HK-2 (cell line): ENCODE measurements around the gene KRT3.

ENCODE experiments used
- DNase-seq: peaks from one replicate; pipeline ENCODE4 v3.0.0-alpha.2; 2018; ENCODE audit not compliant: unreplicated experiment

KRT3 gene

DNA sequence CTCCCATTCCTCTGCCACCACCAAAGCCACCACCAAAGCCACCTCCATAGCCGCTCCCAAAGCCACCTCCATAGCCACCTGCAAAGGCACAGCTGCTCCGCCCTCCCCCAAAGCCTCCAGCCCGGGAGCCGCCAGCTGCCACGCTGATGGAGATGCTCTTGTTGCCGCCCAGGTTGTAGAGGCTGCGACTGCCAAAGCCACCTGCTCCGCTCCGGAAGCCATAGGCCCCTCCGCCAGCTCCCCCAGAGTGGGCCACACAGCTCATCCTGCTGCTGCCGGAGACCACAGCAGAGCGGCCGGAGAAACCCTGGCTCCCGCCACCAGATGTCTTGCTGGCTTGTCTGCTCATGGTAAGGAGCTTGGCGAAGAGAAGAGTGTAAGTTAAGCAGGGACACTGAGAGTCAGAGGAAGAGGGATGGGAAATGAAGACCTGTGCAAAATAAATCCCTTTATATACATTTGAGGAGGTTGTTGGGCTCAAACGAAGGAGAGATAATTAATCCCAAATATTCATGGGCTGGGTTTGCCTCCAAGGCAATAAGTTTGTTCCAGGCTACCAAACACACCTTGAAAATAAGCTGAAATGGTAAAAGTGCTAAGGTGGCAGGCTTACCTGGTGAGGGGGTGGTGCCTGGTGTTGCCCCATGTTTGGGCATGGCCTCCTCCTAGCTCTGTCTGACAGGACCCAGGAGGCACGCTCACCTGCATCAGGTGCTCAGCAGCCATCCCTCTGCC, at the start of gene KRT3:
KRT3 (minus strand) TSS at position 424 of the 735 bp plus-strand sequence; CDS start at position 349, 75 bp downstream.
- DNase-seq, result no peak

DNA sequence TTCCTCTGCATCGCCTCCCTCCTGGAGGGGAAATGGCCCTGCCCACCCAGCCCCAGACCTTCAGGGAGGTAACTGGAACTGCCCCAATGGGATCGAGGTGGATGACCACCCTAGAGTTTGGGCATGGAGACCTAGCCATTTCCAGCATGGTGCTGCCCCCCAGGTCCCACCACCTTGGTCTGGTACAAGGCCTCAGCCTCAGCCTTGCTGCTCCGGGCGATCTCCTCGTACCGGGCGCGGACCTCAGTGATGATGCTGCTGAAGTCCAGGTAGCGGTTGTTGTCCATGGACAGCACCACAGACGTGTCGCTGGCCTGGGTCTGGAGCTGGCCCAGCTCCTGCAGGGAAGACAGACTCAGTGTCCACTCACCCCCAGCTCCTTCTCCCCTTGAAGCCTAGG, 48.5 kb upstream of the KRT3 start:
- DNase-seq, result no peak

DNA sequence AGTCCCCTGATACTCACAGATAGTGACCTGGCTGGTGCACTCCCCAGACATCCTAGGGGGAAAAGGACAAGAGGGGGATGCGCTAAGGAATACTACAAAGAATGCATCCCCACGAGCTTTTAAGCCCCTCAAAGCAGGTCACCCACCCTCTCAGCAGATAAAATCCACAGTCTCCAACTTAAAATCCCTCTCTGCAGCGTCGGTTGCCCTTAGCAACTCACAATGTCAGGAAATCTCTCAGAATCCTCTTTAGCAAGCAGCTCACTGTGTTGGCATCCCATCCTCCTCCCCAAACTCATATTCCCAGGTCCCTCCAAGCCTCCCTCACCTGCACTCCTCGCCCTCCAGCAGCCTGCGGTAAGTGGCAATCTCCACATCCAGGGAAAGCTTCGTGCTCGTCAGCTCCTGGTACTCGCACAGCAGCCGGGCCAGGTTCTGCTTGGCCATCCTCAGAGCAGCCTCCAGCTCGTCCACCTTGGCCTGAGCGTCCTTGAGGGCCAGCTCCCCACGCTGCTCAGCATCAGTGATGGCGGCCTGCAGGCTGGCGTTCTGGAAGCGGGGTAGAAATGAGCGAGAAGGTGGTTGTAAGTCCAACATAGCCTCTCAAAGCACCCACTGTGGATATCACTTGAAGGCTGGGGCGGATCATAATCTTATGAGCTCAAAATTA, 43.7 kb upstream of the KRT3 start:
- DNase-seq, result no peak

DNA sequence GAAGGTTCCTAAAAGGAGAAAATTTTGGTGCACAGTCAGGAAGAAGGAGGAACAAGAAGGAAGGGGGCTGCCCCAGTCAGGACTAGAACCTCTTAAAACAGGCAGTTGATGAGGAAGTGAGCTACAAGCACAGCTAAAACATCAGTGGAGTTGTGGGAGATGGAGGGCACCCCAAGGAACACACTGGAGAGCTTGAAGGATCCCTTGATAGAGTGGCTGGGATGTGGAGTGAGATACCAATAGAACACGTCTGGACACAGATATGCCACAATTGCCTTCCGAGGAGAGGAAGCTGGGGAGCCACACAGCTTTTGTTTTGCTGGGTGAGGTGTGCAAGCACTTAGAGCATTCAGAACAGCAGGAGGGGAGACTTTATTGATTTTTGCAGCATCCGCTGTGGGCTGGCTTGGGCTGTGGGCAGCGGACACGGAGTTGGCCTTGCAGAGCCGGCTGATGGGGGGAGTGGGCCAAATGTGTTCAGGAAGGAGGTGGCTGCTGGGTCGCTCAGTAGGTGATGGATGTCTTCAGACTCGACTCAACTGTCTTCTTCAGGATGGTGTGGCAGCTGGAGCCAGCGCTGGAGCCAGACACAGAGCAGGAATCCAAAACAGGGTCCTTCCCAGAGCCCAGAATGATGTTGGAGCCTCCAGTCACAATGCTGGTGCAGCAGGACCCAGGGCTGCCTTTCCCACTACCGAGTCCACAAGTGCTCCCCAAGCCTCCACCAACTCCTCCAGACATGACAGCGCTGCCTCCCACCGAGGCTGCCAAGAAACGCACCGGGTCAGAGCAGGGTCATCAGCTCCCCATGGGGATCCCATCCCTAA, 42.9 kb upstream of the KRT3 start:
- DNase-seq, result no peak

DNA sequence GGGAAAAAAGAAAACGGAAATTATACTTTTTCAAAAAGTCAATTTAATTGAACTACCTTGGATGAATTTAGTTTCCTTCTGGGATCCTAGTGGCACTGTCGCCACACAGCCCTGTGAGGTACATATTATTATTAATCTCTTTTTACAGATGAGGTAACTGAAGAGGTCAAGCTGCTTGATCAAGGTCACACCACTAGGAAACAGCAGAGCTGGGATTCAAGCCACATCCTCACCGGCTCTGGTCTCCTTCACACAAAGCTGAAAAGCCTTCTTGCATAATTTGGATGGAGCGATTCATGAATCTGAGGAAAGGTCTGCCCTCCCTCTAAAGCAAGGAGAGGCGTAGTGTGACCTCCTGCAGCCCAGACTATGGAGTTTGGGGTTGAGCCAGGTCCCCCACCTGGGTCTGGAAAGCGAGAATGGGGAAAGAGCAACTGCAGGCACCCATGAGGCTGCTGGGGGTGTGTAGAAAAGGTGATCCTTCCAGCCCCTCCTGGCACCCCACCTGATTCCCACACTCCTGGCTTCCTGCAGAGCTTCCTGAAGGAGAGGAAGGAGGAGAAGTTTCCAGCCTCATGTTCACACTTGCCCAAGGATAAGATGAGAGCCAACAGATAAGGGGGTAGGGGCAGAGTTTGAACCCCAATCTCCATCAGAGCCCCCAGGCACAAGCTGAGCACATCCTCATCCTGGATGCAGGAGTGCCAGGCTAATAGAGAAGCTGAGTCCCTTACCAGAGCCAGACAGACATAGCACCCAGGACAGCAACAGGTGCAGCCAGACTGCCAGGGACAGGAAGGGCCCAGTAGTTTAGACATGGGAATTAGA, 42.1 kb upstream of the KRT3 start:
- DNase-seq, result no peak

DNA sequence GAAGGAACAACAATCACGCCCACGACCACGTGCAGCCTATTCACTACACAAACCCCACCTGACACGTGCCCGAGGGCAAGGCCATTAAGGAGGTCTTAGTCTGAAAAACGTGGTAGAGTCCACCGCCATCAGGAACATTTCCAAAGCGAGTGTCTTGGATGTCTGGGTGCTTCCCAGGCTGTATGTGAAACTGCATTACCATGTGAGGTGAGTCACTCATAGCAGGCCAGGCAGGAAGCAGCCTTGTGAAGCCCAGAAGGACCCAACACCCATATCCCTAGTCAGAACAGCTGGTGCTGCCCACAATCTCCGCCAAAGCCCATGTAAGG, 41.5 kb upstream of the KRT3 start:
- DNase-seq, result peak; percentile 52

DNA sequence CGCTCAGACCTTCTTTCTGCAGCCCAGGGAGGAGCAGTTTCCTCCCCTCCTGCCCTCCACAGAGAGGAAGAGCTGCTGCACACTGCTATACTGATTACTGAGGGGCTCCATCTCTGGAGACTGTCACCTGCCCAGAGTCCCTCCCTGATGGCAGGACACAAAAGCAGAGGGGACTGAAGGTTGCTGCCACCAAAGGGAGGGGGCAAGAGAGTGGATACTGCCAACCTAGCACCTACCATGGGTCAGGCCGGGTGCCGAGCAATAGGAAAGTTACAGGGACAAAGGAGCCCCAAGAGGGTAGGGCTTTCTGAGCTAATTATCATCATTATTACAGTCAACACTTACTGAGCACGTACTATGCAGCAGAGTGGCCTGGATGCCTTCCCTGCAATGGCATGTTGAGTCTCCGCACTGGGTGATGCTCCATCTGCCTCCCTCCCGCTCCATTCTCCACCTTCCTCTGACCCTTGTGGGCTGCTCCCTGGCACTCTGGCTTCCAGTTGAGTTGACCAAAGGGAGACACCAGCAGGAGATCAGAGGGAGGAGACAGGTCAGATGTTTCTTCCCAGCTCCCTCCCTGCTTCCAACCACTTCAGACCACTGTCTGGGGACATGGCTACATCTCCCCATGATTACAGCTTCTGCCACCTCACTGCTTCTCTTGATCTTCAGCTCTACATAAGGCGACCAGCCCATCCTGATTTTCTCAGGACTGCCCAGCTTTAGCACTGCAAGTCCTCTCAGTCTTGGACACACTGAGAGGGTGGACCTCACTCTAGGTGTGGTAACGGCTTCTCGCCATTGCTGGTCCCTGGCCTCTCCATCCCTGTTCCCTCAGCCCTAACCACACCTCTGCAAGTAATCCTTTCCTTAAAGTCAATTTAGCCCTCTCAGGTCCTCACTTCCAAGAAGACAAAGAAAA, 40.8 kb upstream of the KRT3 start:
- DNase-seq, result no peak

DNA sequence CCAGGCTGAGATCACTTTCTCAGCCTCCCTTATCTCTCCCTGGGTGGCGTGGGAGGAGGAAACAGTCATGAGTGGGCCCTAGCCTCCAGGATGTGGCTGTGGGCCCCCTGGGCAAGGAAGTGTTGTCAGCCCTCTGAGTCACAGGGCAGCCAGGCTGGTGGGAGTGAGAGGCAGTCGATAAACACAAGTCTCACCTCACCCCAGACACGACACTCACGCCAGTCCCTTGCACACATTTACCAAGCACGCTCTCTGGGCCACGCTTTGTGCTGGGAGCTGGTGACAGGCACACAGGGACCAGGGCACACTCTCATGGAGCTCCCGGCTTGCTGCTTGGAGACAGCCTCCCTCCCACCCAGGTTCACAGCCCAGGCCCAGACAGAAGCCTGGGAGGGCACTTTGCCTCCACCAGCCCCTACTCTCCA, 40.1 kb upstream of the KRT3 start:
- DNase-seq, result peak; percentile 67

DNA sequence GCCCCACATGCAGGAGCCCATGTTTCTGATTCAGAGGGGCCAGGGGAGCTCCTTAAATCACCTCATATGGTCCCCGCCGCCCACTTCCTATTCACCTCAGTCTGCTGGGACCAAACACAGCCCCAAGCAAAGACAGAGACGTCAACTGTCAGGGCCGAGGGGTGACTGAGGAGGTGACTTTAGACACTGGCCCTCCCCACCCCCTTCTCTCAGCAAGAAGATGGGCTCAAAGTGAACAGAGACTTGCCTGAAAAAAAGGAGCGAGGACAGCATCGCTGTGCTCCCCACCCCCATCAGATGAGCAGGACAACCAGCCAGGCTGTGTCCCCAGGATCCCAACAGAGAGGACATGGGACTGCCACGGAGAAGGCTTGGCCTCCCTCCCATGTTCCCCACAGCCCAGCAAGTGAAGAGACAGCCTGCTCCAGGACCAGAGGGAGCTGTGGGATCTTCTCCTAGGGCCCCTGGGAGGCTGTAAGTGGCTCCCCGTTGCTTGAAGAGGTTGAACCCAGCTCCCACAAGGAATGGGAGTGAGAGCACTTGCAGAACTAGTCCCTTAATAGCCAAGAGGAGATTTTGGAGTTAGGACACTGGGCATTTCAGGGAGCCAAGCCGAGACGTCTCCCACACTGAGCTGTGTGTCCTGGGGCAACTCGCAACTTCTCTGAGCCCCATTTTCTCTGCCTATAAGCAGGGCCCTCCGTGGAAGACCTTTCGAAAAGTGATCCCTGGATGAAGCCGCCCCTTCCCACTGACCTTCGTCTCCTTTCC, 39.5 kb upstream of the KRT3 start:
- no peak for DNase-seq

DNA sequence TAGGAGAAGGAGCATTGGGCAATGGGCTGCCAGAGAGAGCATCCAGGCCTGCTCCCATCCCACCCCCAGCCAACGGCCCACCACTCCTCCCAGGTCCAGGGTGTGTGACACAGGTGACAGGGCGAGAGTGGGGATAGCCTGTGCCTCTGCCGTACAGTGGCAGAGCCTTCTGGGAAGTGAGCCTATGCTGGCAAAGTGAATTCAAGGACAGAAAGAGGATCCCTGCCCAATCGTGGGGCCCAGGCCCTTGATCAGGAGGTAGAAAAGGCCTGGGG, 38.7 kb upstream of the KRT3 start:
- no peak for DNase-seq

DNA sequence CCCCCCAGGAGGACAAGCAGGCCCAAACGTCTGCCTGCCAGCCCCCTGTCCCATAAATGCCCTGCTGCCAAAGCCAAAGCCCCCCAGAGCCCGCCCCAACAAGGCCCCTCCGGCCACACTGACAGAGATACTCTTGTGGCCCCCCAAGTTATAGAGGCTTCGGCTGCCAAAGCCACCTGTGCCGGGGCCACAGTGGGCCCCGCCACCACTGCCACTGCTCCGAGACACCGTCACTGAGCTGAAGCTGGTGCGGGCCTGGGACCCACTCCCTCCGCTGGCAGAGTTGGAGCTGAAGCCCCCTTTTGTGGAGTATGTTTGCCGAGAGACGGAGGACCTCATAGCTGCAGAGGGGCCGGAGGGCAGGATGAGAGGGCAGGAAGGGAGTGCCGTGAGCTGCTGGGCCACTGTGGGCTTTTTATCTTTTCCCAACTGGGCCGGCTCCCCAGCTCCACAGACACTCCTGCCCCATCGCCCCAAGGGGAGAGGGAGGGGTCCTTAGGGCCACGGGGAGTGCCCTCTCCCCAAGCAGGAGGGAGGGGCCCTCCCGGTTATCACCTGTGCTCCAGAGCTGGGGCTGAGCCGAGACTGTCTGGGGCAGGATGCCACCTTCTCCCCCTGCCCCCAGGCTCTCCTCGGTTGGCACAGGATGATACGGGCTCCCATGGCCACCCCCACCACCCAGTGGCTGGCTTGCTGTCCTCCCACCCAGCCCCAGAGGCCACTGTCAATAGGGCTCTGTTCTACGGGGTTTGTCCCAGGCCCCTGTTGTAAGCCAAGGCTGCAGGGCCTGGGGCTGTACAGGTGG, 38.2 kb upstream of the KRT3 start, which contains the start of gene KRT79:
KRT79 (minus strand) TSS at position 390 of the 805 bp plus-strand sequence; CDS start at position 339, 51 bp downstream.
- DNase-seq, result no peak

DNA sequence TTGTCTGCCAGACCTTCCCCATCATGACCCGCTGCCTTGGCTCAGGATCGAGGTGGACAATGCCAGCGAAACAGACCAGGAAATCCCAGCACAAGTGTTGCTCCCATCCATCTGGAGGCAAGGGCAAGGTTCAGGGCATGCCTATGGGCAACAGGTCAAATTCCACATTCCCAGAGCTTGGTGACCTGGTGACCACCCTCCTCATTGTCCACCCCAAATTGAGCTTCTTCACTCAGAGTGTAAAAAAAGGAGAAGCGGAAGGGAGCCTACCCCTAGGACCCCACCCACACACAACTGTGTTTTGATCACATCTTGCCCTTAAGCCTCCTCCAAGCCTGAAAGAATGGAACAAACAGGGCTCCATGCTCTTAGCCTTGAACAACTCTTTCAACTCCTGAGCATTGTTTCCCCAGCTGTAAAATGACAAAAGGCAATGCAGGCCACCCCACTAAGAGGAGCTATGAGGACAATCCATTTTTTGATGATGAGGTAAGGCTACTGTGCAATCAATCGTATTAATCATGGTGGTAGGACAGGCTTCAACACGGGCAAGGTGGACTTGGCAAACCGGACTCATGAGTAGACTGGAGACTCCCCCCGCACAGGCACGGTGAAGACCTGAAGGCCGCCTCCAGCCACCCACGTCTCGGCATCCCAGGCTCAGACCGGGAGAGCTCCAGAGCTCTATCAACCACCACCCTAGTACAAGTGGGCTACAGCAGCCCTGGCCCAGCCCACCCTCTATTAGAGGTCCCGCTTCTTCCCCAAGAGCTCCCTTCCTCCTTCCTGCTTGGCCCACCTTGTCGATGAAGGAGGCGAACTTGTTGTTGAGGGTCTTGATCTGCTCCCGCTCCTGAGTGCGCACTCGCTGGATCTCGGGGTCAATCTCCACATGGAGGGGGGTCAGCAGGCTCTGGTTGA, 37.3 kb upstream of the KRT3 start:
- DNase-seq, result no peak

DNA sequence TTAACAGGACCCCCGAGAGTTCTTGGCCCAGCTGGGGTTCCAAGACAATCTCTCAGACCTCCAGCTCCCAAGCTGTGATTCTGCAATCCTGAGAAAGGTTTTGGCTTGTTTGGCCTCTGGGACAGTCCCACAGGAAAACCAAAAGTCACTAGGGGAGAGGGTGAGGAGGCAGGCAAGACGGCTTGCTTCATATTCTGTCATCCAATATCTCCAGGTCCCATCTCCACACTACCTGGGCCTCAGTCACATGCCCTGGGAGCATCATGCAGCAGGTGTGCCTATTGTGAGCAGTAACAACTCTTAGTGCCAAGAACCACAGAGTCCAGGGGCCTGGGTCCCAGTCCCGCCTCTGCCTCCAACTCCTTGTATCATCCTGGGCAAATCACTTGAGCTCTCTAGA, 36.5 kb upstream of the KRT3 start:
- no peak for DNase-seq

DNA sequence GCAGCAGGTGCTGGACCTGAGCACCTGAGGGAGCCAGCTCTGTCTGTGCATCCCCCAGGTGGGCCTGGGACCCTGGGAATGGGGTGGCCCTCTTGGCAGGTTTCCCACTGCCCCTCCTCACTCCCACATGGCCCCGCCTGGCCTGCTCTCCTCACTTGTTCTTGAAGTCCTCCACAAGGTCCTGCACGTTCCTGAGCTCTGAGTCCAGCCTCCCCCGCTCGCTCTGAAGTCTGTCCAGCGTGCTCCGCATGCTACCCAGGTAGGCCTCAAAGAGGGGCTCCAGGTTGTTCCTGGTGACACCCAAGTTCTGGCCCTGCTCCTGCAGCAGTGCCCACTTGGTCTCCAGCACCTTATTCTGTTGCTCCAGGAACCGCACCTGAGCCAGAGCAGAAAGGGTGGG, 35.3 kb upstream of the KRT3 start:
- no peak for DNase-seq

DNA sequence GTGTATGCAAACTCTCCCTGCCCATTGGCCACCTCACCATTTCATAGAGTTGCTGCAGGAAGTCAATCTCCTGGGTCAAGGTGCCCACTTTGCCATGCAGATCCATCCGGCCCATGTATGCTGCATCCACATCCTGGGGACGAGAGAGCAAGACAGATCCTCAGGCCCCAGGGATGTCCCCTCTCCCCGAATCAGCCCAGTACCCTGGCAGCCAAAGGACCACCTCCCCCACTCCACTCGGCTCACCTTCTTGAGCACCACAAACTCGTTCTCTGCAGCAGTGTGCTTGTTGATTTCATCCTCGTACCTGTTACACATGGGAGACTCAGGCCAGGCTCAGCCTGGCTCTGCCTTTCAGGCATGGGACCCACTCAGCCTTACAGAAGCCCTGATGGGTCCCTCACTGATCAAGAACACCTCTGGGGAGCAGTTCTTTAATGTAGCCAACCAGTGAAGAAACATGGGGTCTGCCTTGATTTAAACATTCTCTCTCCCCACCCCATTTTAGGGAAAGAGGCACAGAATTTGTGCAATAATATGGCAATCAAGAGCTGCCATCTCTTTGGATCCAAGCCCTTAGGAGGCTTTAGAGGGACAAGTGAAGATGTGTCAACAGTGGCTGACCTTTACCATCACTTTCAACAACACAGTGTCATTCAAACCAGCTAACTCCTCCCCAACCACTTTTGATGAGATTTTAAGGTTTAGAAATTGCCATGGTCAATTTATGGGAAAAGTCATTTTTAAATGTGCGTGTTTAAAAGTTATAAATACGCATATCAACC, 34.3 kb upstream of the KRT3 start:
- no peak for DNase-seq

DNA sequence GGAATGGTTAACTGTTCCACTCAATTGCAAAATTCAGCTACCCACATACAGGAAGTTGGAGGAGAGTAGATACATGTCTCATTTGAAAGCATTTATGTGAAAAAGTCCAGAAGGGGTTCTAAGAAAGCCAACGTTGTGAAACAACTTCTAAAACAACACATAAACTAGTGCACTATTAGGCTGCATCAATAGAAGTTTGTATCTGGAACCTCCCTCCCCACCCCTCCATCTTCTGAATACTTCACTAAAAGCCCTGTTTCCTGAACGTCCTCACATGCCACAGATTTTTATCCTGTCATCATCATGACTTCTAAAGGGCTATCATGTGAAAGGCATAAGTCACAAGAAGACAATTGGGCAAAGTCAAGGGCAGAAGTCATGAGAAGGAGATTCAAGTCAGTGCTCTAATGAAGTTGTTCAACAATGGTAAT, 32.7 kb upstream of the KRT3 start:
- DNase-seq, result no peak

DNA sequence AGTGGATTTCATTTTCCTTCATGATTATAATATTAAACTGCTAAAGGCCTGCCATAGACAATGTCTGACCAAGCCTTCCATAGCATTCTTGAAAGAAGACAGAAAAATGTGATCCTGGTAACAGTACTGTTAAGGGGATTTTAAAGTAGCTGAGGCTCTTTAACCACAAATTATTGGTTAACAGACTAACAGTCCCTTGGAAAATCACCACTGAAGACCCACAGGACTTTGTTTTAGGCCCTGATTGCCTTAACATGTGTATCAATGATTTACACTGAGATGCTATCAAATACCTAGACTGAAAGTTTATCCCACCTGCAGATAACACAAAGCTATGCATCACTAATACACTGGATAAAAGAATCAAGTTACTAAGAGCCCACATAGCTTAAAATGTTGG, 32.2 kb upstream of the KRT3 start:
- DNase-seq, result no peak
